CMK (cell line): ENCODE results near the gene COX15.
A peak's percentile ranks its signal among the peaks of the same experiment; 100 is the strongest.
"Not testable (repeated sequence)": the region's sequence is repeated elsewhere in the genome, so short reads cannot be mapped to it uniquely, and the experiment has no call there.

Source experiments
- DNase-seq: peaks from one replicate; pipeline ENCODE4 v3.0.0-alpha.2; 2010; ENCODE audit warnings: low read depth

Gene COX15

DNA sequence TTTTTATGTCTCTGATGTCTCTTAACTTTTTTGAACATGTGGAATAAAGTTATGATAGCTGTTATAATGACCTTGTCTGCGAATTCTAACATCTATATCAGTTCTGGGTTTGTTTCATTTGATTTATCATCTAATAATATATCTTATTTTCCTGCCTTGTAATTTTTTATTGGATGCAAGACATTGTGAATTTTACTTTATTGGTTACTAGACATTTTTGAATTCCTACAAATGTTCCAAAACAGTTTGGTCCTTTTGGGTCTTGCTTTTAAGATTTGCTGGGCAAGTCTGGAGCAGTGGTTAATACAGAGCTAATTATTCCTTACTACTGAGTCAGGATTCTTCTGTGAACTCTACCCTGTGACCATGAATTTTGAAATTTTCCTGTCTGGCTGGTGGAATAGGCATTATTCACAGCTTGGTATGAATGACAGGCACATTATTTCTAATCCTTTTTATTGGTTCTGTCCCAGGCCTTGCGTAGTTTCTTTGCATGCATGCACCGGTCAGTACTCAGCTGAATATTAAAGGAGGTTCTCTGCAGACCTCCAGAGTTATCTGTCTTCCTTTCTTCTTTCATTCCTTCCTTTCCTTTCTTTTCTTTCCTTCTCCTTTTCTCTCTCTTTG is 9.1 kb upstream of the COX15 start:
- DNase-seq, result no peak

DNA sequence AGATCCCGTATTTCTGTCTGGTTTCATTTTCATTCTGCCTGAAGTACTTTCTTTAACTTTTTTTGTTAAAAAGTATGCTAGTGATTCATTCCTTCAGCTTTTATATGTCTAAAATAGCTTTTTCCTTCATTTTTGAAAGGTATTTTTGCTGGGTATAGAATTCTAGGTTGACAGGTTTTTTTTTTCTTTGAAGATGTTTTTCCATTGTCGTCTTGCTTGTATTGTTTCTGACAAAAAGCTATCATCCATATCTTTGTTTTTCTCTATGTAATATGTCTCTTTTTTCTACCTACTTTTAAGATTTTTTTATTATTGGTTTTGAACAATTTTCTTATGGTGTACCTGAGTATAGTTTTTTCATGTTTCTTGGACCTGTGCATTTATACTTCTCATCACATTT is 8.3 kb upstream of the COX15 start:
- no peak for DNase-seq

- DNase-seq, result not testable (repeated sequence)
These were observed 2.2 kb upstream of the COX15 start for GRCh38 chr10:99734111-99734510.

DNA sequence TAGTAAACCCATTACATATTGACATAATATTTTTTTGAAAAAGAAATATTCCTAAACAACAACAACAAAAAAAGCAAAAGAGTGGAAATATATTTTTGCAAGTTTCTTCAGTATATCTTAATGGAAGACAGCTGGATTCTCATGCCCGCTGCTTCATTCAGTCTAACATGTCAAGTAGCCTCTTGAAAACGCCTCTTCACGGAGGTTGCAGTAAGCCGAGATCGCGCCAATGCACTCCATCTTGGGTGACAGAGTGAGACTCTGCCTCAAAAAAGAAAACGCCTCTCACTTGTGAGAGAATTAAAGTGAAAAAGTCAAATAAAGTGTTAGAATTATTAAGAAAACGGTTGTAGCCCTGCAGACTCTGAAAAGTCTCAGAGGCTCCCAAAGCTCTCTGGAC is 1.4 kb upstream of the COX15 start:
- DNase-seq, result no peak

DNA sequence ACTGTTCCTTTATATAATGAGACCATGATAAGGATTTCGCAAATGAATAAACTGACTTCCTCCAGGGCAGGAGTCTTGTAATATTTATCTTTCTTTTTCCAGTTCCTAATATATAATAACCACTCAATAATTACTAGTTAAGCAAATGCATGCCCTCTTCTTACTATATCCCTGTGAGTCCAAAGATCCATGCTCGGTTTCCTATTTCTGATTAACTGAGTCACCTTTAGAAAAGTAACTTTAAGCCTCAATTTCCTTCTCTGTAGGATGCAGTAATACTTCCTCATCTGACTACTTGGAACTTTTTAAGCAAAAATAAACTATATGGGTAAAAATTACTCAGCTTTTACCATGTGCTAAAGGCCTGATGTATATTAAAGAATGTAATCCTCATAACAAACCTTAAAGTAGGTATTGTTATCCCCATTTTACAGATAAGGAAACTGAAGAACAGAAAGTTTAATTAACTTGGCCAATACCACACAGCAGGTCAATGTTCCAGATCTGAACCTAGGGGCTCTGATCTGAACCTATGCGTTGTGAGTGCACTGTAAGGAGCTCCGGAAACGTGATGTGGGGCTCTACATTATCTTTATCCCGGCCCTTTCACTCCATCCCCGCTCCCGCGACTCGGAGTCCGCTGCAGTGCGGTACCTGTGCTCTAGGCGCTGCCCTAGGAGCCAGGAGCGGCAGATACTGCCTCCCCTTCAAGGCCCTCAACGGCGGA is 458 bp downstream of the COX15 start:
- DNase-seq, result no peak

DNA sequence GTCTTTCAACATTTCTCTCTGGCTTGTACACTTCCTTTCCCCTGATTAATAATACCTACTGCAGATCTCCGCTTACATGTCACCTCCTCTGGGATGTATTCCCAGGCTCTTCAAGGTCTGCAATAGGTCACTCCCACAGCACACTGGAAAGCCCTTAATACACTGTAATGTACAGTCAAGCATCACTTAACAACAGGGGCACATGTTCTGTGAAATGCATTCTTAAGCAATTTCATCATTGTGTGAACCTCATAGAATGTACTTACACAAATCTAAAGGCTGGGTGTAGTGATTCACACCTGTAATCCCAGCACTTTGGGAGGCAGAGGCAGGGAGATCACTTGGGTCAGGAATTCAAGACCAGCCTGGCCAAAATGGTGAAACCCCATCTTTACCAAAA is 1.9 kb downstream of the COX15 start:
- DNase-seq, result no peak

DNA sequence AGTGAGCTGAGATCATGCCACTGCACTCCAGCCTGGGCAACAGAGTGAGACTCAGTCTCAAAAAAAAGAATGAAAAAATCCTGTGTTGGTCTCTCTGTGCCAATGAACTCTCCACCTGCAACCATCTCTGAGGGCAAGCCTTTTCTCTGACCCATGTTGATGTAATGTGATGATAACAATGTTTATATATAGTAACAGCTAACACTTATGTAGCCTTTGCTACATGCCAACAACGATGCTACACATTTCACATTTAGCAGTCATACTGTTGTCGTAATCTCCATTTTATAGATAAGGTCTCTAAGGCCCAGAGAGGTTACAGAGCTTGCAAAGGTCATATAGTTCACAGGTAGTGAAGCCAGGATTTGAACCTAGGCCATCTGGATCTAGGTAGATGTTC is 11.5 kb downstream of the COX15 start:
- no peak for DNase-seq

- no peak for DNase-seq
These were observed 17.5 kb downstream of the COX15 start for GRCh38 chr10:99714446-99714845.

GRCh38 chr10:99711129-99711719 is 20.7 kb downstream of the COX15 start:
- peak; percentile 38 for DNase-seq

GRCh38 chr10:99709480-99710229 is 22.3 kb downstream of the COX15 start:
- DNase-seq, result no peak

- no peak for DNase-seq
These were observed 23.4 kb downstream of the COX15 start for GRCh38 chr10:99708428-99709012.

GRCh38 chr10:99700649-99701048 is 31.3 kb downstream of the COX15 start:
- no peak for DNase-seq

- DNase-seq, result no peak
These were observed 33.3 kb downstream of the COX15 start for GRCh38 chr10:99698504-99699080.

DNA sequence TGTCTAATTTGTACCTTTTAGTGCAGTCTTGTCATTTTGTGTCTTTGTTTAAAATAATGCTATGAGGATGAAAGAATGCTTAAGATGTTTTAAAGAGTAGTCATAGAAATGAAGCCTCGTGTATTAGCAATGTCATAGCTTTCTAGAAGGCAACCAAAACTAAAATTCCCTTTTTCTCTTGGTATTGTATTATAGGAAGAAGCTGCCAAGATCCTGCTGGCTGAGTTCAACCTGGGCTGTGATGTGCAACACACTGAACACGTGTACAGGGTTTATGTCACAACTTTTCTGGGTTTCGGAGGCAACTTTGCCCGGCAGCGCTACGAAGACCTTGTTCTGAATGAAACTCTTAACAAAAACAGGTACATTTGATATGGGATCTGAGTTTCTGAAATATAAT is 36.2 kb downstream of the COX15 start:
- DNase-seq, result no peak

DNA sequence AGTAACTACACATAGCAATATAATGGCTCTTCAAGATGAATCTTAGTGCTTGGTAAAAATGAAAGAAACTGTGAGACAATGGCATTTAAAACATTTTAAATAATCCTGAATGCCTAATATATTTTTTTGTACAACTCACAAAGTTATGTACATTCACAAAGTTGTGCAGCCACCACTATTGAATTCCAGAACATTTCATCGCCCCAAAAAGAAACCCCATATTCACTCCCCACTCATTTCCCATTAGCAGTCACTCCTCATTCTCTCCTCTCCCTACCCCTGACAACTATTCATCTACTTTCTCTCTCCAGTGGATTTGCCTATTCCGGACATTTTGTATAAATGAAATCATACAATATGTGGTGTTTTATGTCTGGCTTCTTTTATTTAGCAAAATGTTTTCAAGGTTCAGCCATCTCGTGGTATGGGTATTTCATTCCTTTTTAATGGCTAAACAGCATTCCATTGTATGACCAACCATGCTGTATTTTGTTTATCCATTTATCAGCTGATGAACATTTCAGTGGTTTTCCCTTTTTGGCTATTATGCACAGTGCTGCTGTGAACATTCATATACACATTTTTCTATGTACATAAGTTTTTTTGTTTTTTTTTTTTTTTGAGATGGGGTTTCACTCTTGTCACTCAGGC is 37.9 kb downstream of the COX15 start:
- DNase-seq, result no peak

DNA sequence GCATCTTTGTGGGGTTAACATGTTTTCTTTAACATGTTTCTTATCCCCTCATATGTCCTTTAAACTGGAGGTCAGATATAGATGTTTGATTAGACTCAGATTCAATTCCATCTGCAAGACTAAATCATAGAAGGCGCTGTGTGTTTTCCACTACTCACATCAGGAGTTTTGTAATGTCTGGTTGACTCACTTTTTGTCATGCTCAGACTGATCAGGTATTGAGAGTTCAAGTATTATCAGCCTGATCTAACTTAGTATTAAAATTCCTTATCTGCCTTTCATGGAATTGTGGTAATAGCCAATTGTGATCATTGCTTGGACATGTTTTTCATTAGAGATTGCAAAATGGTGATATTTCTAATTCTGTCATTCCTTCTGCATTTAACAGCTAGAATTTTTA is 42.5 kb downstream of the COX15 start:
- DNase-seq, result no peak

- DNase-seq, result peak; percentile 27
These were observed 46.3 kb downstream of the COX15 start for GRCh38 chr10:99685597-99685967.

GRCh38 chr10:99682752-99683151 is 49.2 kb downstream of the COX15 start:
- no peak for DNase-seq
